Activated T-cell treated with anti-CD3 and anti-CD28 coated beads, Interleukin-2, amount 50 U/mL, for 72 hours (primary cell): ENCODE measurements around the gene HIBCH. TPM values are rescaled to one million over a fixed set of nuclear protein-coding genes. Genes with fewer than 3 reads are reported as not detected.
"Not testable (repeated sequence)": the region's sequence is repeated elsewhere in the genome, so short reads cannot be mapped to it uniquely, and the experiment has no call there.

Experiments used
- ATAC-seq, 2 donors: fragments of 150-1000 bp; cut with Tn5 transposase; replicated peaks in 1 of 2; 2 replicates each; pipeline ENCODE4 v1.10.0; 2021; ENCODE audit warnings: moderate library complexity in 2 of 2, mild to moderate bottlenecking in 1 of 2
- DNase-seq, 2 donors: peaks; one replicate each; pipeline ENCODE4 v3.0.0; 2021 to 2022; ENCODE audit warnings: mixed read lengths in 1 of 2
- H3K27ac Mint-ChIP-seq: one replicate; pipeline ENCODE4 v1.8.0; 2022; ENCODE audit warnings: mild to moderate bottlenecking, moderate library complexity, mixed read lengths
- H3K27me3 Mint-ChIP-seq: one replicate; pipeline ENCODE4 v1.8.0; 2022; ENCODE audit warnings: low read depth, mixed read lengths
- H3K36me3 Mint-ChIP-seq, 2 donors: one replicate each; pipeline ENCODE4 v1.8.0; 2022; ENCODE audit warnings: mixed read lengths in 2 of 2, mild to moderate bottlenecking in 1 of 2; ENCODE audit not compliant: insufficient read depth in 2 of 2
- H3K4me1 Mint-ChIP-seq: one replicate; pipeline ENCODE4 v1.8.0; 2022; ENCODE audit warnings: low read depth, mixed read lengths
- H3K4me3 Mint-ChIP-seq, 2 donors: one replicate each; pipeline ENCODE4 v1.8.0; 2022; ENCODE audit warnings: mild to moderate bottlenecking in 2 of 2, mixed read lengths in 2 of 2, moderate library complexity in 2 of 2
- H3K9me3 Mint-ChIP-seq, 2 donors: one replicate each; pipeline ENCODE4 v1.8.0; 2022; ENCODE audit warnings: mixed read lengths in 2 of 2
- total RNA-seq, 2 donors: library from RNA; stranded (reverse); gene quantifications; one replicate each; pipeline ENCODE4 v1.2.3, GENCODE V29; 2022

Gene HIBCH
- total RNA-seq, 2 donors from 2014 or later = 15.2 to 23.8 TPM

- Mint-ChIP-seq H3K27ac (no peak overlapping the region), H3K4me3 (no peak overlapping the region), H3K27me3 (no peaks in the 10 kb centered on the region), H3K9me3 (peaks cover 0 to 4% of the 10 kb centered on the region in 2 donors), H3K4me1 (no peaks in the 10 kb centered on the region), H3K36me3 (peaks cover 6 to 16% of the 10 kb centered on the region in 2 donors)
- ATAC-seq (no peak), DNase-seq (no peak)
Measured at GRCh38 chr2:190235101-190235500, 84.5 kb downstream of the HIBCH start.

- not testable (repeated sequence) for H3K4me1 Mint-ChIP-seq, ATAC-seq, H3K27ac Mint-ChIP-seq, DNase-seq, H3K4me3 Mint-ChIP-seq, H3K27me3 Mint-ChIP-seq
- H3K9me3 Mint-ChIP-seq = peaks cover 0 to 11% of the 10 kb centered on the region in 2 donors
- H3K36me3 Mint-ChIP-seq = peaks cover 20 to 27% of the 10 kb centered on the region in 2 donors
Measured at GRCh38 chr2:190223989-190224388, 95.6 kb downstream of the HIBCH start.

- H3K4me1 Mint-ChIP-seq, H3K27me3 Mint-ChIP-seq, H3K27ac Mint-ChIP-seq, ATAC-seq, DNase-seq, H3K4me3 Mint-ChIP-seq, H3K9me3 Mint-ChIP-seq: not testable (repeated sequence)
- peaks cover 18 to 23% of the 10 kb centered on the region in 2 donors for H3K36me3 Mint-ChIP-seq
Measured at GRCh38 chr2:190222745-190223144, 96.9 kb downstream of the HIBCH start.

- Mint-ChIP-seq H3K4me1 (peaks cover 4% of the 10 kb centered on the region), H3K4me3 (no peak overlapping the region), H3K9me3 (peaks cover 0 to 5% of the 10 kb centered on the region in 2 donors), H3K27ac (no peak overlapping the region), H3K36me3 (peaks cover 14 to 17% of the 10 kb centered on the region in 2 donors), H3K27me3 (no peaks in the 10 kb centered on the region)
- DNase-seq (no peak), ATAC-seq (no peak)
Measured at GRCh38 chr2:190221429-190221828, 98.2 kb downstream of the HIBCH start.

GRCh38 chr2:190219186-190219585, 100.4 kb downstream of the HIBCH start:
- peaks cover 8 to 9% of the 10 kb centered on the region in 2 donors for H3K36me3 Mint-ChIP-seq
- H3K9me3 Mint-ChIP-seq = peaks cover 0 to 5% of the 10 kb centered on the region in 2 donors
- H3K27me3 Mint-ChIP-seq = no peaks in the 10 kb centered on the region
- H3K4me1 Mint-ChIP-seq = peaks cover 15% of the 10 kb centered on the region
- ATAC-seq (no peak), DNase-seq (no peak)
- H3K27ac Mint-ChIP-seq = no peak overlapping the region
- H3K4me3 Mint-ChIP-seq = no peak overlapping the region

GRCh38 chr2:190217616-190218015, 102.0 kb downstream of the HIBCH start:
- ATAC-seq = no peak
- no peak overlapping the region for H3K4me3 Mint-ChIP-seq
- H3K36me3 Mint-ChIP-seq = peaks cover under 1 to 2% of the 10 kb centered on the region in 2 donors
- no peaks in the 10 kb centered on the region for H3K9me3 Mint-ChIP-seq
- no peak for DNase-seq
- H3K27me3 Mint-ChIP-seq = no peaks in the 10 kb centered on the region
- H3K27ac Mint-ChIP-seq = no peak overlapping the region
- H3K4me1 Mint-ChIP-seq = peaks cover 15% of the 10 kb centered on the region

- DNase-seq (peak in 1 of 2 donors; percentile 1), ATAC-seq (no peak)
- no peak overlapping the region for H3K27ac Mint-ChIP-seq
- H3K27me3 Mint-ChIP-seq = no peaks in the 10 kb centered on the region
- H3K4me3 Mint-ChIP-seq = no peak overlapping the region
- H3K36me3 Mint-ChIP-seq = no peaks in the 10 kb centered on the region
- peaks cover 15% of the 10 kb centered on the region for H3K4me1 Mint-ChIP-seq
- H3K9me3 Mint-ChIP-seq = no peaks in the 10 kb centered on the region
Measured at GRCh38 chr2:190216829-190217228, 102.8 kb downstream of the HIBCH start.

- peaks cover 15% of the 10 kb centered on the region for H3K4me1 Mint-ChIP-seq
- DNase-seq (no peak), ATAC-seq (no peak)
- H3K27me3 Mint-ChIP-seq = no peaks in the 10 kb centered on the region
- no peaks in the 10 kb centered on the region for H3K36me3 Mint-ChIP-seq
- no peaks in the 10 kb centered on the region for H3K9me3 Mint-ChIP-seq
- no peak overlapping the region for H3K27ac Mint-ChIP-seq
- H3K4me3 Mint-ChIP-seq = no peak overlapping the region
Measured at GRCh38 chr2:190215620-190216019, 104.0 kb downstream of the HIBCH start.

GRCh38 chr2:190214426-190215194, 105.0 kb downstream of the HIBCH start:
- DNase-seq = no peak
- Mint-ChIP-seq H3K9me3 (no peaks in the 10 kb centered on the region), H3K36me3 (no peaks in the 10 kb centered on the region), H3K4me3 (no peak overlapping the region), H3K27me3 (no peaks in the 10 kb centered on the region), H3K4me1 (peaks cover 15% of the 10 kb centered on the region), H3K27ac (no peak overlapping the region)
- no peak for ATAC-seq

GRCh38 chr2:190213441-190214335, 105.9 kb downstream of the HIBCH start:
- H3K36me3 Mint-ChIP-seq = no peaks in the 10 kb centered on the region
- ATAC-seq (no peak), DNase-seq (no peak)
- H3K4me1 Mint-ChIP-seq = peaks cover 15% of the 10 kb centered on the region
- no peaks in the 10 kb centered on the region for H3K27me3 Mint-ChIP-seq
- no peaks in the 10 kb centered on the region for H3K9me3 Mint-ChIP-seq
- H3K27ac Mint-ChIP-seq = no peak overlapping the region
- no peak overlapping the region for H3K4me3 Mint-ChIP-seq

GRCh38 chr2:190210471-190210870, 109.2 kb downstream of the HIBCH start:
- Mint-ChIP-seq H3K9me3 (no peaks in the 10 kb centered on the region), H3K36me3 (no peaks in the 10 kb centered on the region), H3K4me3 (no peak overlapping the region), H3K27ac (no peak overlapping the region), H3K27me3 (no peaks in the 10 kb centered on the region), H3K4me1 (peaks cover 1% of the 10 kb centered on the region)
- no peak for ATAC-seq
- no peak for DNase-seq

- H3K27me3 Mint-ChIP-seq = no peaks in the 10 kb centered on the region
- ATAC-seq (no peak), DNase-seq (no peak)
- H3K36me3 Mint-ChIP-seq = peaks cover 0 to 3% of the 10 kb centered on the region in 2 donors
- no peak overlapping the region for H3K27ac Mint-ChIP-seq
- no peak overlapping the region for H3K4me3 Mint-ChIP-seq
- no peaks in the 10 kb centered on the region for H3K4me1 Mint-ChIP-seq
- no peaks in the 10 kb centered on the region for H3K9me3 Mint-ChIP-seq
Measured at GRCh38 chr2:190209559-190209958, 110.1 kb downstream of the HIBCH start.

GRCh38 chr2:190207930-190208329, 111.7 kb downstream of the HIBCH start:
- H3K27me3 Mint-ChIP-seq = no peaks in the 10 kb centered on the region
- H3K27ac Mint-ChIP-seq = no peak overlapping the region
- no peak overlapping the region for H3K4me3 Mint-ChIP-seq
- DNase-seq (no peak), ATAC-seq (no peak)
- no peaks in the 10 kb centered on the region for H3K4me1 Mint-ChIP-seq
- peaks cover 0 to 6% of the 10 kb centered on the region in 2 donors for H3K36me3 Mint-ChIP-seq
- H3K9me3 Mint-ChIP-seq = no peaks in the 10 kb centered on the region
